GM12873 (cell line): ENCODE measurements around the gene NAPSA.

Experiments
- CTCF ChIP-seq: IDR thresholded peaks from 2 replicates; pipeline ENCODE4 v1.5.1; 2012; ENCODE audit warnings: low read depth, mild to moderate bottlenecking, moderate library complexity, low read length, control low read depth; ENCODE audit not compliant: insufficient read depth; ENCODE audit errors: missing control alignments

NAPSA gene

GRCh38 chr19:50311723-50312635, 53.5 kb downstream of the NAPSA start:
- no peak for TF ChIP-seq CTCF

- no peak for TF ChIP-seq CTCF
Observed at GRCh38 chr19:50310759-50311465, 54.5 kb downstream of the NAPSA start.

- no peak for TF ChIP-seq CTCF
Observed at GRCh38 chr19:50309396-50310125, 55.9 kb downstream of the NAPSA start.

GRCh38 chr19:50308991-50309390, 56.4 kb downstream of the NAPSA start:
- TF ChIP-seq CTCF, result no peak
